SW480 (cell line): ENCODE measurements around the gene GFER.
"Not testable (repeated sequence)": the region's sequence is repeated elsewhere in the genome, so short reads cannot be mapped to it uniquely, and the experiment has no call there.

Experiments
- DNase-seq: peaks from one replicate; pipeline ENCODE4 v3.0.0-alpha.2; 2016; ENCODE audit warnings: low spot score

Gene GFER

GRCh38 chr16:1983544-1984346 lies at the start of gene GFER:
Gene GFER, plus strand, starts transcription at chr16:1984193. Its CDS starts 26 bp downstream, at chr16:1984219.
- DNase-seq: peak; percentile 86

GRCh38 chr16:1936945-1937479 lies 47.0 kb upstream of the GFER start:
- no peak for DNase-seq

GRCh38 chr16:1938316-1938715 lies 45.7 kb upstream of the GFER start:
- DNase-seq: no peak

GRCh38 chr16:1938910-1939309 lies 45.1 kb upstream of the GFER start:
- no peak for DNase-seq

- DNase-seq: not testable (repeated sequence)
These were observed 44.2 kb upstream of the GFER start for GRCh38 chr16:1939833-1940232.

GRCh38 chr16:1940273-1941161 lies 43.5 kb upstream of the GFER start:
- DNase-seq: peak; percentile 60

GRCh38 chr16:1941162-1942046 lies 42.6 kb upstream of the GFER start:
- DNase-seq: peak; percentile 78

- DNase-seq: no peak
These were observed 41.8 kb upstream of the GFER start for GRCh38 chr16:1942047-1942809.

GRCh38 chr16:1942810-1943726 lies 40.9 kb upstream of the GFER start, which contains the start of gene MSRB1:
Gene MSRB1, minus strand, starts transcription at chr16:1943199. Its CDS starts 43 bp downstream, at chr16:1943156.
- peak; percentile 97 for DNase-seq

- no peak for DNase-seq
These were observed 39.3 kb upstream of the GFER start for GRCh38 chr16:1944612-1945199.

- no peak for DNase-seq
These were observed 38.2 kb upstream of the GFER start for GRCh38 chr16:1945559-1946391.

GRCh38 chr16:1946495-1947368 lies 37.3 kb upstream of the GFER start:
- DNase-seq: no peak

GRCh38 chr16:1947369-1947670 lies 36.7 kb upstream of the GFER start:
- no peak for DNase-seq

GRCh38 chr16:1949507-1949906 lies 34.5 kb upstream of the GFER start:
- no peak for DNase-seq

- no peak for DNase-seq
These were observed 33.9 kb upstream of the GFER start for GRCh38 chr16:1950047-1950446.

GRCh38 chr16:1950559-1950958 lies 33.4 kb upstream of the GFER start:
- no peak for DNase-seq

GRCh38 chr16:1953734-1954133 lies 30.3 kb upstream of the GFER start:
- no peak for DNase-seq
